Stimulated activated CD4-positive, alpha-beta T cell treated with anti-CD3 and anti-CD28 coated beads, Interleukin-1b, Interleukin-23, amount 100 ng/mL, for 48 hours (primary cell): Measurements from ENCODE around the gene GADD45GIP1.
"Not testable (repeated sequence)": the region's sequence is repeated elsewhere in the genome, so short reads cannot be mapped to it uniquely, and the experiment has no call there.

Experiments used
- DNase-seq: peaks from one replicate; pipeline ENCODE4 v3.0.0-alpha.2; 2020

The GADD45GIP1 gene

DNA sequence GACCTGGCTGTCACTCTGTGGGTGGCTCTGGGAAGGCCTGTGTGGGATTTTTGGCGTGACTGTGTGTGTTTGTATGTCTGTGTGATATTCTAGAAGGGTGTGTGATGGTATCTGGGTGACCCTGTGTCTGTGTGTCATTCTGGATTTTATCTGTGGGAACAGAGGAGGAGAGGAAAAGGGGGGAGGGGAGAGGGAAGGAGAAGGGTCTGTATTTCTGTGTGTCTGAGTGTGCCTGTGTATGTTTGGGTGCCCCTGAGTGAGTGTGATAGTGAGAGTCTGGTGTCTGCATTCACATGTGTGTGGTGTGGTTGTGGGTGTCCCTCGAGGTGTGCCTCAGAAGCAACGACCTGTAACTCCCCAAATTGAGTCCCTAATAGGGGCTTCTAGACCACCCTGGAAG, 30.2 kb upstream of the GADD45GIP1 start:
- DNase-seq, result no peak

DNA sequence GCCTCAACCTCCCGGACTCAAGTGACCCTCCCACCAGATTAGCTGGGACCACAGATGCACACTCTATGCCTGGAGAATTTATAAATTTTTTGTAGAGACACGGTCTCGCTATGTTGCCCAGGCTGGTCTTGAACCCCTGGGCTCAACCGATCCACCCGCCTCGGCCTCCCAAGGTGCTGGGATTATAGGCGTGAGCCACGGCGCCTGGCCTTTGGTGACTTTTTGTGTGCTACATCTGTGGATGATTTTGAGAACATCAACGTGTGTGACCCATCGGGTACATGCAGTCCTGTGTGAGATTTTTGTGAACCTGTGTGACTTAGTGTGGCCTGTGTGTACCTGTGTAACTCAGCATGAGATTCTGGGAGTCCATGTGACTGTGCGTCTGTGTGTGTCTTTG, 29.7 kb upstream of the GADD45GIP1 start:
- DNase-seq, result no peak

DNA sequence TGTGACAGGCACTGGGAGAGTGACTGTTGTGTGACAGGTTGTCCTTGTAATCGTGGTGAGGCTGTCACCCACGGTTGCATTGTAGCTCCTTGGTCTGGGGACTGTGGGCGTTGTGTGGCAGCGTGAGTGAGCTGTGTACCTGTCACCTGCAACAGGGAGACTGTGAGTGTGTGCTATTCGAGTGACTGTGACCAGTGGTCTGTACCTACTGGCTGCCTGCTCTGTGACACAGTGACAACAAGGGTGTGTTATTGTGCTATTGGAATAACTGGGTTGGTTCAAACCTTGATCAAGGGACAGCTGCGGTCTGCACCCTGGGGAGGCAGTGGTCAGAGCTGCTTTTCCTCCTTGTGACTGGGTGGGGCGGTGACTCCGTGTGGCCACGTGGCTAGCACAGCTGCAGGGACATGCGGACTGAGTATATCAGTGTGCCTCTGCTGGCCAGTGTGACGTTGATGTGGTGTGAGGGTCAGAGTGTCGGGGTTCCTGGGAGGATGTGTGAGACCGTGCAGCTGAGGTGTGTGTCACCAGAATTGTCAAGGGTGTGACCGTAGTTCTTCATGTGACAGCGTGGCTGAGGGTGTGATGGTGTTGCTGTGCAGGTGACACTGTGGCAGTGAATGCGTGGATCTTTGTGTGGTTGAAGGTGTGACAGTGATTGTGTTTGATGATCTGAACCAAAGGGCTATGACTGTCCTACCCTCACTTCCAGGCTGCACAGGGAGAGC, 28.2 kb upstream of the GADD45GIP1 start:
- DNase-seq, result no peak

DNA sequence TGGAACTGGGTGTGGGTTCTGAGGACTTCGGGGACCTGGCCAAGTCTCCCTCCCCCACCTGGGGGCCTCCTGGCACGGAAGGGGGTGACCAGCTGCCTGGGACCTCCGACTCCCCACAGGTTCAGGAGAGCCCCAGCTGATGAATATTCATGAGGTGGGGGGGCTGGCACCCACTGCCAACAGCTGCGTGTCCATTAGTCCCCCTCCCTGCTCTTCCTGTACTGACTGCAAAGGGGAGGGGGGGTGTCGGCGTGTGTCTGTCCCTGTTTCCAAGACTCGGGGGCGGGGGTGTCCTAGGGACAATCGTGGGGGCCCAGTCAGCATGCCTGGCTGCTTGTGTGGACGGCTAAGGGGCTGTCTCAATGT, 27.6 kb upstream of the GADD45GIP1 start:
- DNase-seq, result no peak

DNA sequence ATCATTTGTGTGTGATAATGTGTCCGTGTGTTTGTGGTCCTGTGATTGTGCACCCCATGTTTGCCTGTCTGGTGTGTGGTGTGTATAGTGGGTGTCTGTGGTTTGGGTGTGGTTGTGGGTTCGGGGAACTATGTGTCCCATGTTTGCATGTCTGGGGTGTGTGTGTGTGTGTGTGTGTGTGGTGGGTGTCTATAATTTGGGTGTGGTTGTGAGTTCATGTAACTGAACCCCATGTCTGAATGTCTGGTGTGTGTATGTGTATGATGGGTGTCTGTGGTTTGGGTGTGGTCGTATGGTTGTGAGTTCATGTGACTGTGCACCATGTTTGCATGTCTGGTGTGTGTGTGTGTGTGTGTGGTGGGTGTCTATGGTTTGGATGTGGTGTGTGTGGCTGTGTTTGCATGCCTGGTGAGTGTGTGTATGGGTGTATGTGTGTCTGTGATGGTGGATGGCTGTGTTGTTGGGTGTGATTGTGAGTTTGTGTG, 27.2 kb upstream of the GADD45GIP1 start:
- DNase-seq, result no peak

DNA sequence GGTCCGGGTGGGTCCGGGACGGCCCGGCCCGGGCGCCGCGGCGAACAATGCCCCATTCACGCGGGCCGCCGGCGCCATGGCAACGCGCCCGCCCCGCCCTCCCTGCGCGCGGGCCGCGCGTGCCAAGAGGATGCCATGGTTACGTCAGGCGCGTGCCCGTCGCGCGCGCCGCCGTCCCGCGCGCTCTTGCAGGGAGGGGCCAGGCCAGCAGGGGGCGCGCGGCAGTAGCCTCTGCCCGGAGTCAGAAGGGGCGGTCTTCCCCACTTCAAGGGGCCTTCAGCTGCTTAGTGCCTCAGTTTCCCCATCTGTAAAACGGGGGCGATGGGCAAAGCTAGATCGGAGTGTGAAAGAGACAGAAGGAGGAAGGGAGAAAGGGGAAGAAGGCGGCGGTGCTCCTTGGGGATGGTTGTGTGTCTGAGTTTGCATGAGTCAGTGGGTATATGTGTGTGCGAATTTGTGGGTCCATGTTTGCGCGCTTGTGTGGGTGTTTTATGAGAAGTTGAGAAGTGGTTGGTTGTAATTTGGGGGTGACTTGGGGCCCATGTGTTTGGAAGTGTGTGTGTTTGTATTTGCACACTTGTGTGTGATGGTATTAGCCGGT, 26.6 kb upstream of the GADD45GIP1 start:
- peak; percentile 78 for DNase-seq

DNA sequence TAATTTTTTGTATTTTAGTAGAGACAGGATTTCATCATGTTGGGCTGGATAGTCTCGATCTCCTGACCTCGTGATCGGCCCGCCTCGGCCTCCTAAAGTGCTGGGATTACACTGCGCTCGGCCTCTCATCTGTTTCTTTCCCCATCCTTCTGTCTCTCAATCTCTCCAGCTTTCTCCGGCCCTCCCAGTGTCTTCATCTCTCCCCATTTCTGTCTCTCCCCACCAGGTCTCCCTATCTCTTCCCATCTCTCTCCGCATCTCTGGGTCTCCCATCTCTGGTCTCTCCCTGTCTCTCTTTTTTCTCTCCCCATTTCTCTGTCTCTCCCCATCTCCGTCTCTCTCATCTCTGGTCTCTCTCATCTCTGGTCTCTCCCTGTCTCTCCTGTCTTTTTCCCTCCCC, 26.1 kb upstream of the GADD45GIP1 start:
- DNase-seq, result no peak

DNA sequence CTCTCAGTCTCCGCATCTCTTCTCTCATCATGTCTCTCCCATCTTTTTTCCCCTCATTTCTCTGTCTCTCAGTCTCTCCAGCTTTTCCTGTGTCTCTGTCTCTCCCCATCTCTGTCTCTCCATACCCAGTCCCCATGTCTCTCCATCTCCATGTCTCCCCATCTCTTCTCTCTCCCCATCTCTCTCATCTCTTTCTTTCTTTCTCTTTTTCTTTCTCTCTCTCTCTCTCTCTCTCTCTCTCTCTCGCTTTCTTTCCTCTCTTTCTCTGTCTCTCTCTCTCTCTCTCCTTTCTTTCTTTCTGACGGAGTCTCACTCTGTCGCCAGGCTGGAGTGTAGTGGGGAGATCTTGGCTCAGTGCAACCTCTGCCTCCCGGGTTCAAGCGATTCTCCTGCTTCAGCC, 25.6 kb upstream of the GADD45GIP1 start:
- no peak for DNase-seq

DNA sequence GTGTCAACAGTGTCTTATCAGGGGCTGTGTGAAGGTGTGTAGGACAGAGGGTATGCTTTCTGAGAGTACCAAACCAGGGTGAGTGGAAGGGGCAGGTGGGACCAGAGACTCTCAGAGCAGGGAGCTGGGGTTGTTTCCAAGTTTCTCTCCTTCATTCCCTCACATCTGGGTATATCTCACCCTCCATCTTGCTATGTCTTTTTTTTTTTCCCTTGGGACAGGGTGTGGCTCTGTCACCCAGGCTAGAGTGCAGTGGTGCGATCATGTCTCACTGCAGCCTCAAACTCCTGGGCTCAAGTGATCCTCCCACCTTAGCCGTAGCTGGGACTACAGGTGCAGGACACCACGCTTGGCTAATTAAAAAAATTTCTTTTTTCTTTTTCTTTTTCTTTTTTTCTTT, 23.0 kb upstream of the GADD45GIP1 start:
- DNase-seq, result no peak

DNA sequence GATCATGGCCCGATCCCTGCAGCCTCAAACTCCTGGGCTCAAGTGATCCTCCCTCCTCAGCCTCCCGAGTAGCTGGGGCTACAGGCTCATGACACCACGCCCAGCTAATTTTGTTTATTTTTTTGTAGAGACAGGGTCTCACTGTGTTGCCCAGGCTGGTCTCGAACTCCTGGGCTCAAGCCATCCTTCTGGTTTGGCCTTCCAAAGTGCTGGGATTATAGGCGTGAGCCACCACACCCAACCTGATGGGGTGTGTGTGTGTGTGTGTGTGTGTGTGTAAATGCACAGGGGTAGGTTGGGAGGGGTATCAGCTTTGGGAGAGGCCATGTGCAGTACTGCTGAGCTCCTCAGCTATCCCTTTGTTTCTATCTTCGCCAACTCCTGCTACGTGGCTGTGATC, 19.1 kb upstream of the GADD45GIP1 start:
- DNase-seq, result not testable (repeated sequence)

DNA sequence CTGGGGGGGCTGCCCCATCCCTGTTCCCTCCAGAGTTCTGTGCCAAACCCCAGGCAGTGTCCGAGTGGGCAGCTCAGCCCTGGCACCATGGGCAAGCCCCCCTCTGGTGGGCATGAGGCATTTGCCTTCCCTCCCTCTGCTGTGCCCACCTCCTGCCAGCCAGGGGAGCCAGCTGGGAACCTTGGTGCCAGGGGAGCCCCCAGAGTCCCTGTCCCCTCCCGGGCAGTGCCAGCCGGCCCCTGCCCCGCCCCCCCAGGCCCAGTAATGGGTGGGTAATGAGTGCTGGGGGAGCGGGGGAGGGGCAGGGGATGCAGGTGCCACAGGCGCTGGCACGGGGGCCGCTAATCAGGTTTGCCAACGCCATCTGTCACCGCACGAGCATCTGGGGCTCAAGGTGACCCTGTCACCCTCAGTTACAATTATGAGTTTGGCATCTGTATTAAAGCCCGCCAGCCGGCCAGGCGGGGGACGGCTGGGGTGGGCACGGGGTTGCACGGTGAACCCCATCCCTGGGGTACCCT, 18.3 kb upstream of the GADD45GIP1 start:
- no peak for DNase-seq

DNA sequence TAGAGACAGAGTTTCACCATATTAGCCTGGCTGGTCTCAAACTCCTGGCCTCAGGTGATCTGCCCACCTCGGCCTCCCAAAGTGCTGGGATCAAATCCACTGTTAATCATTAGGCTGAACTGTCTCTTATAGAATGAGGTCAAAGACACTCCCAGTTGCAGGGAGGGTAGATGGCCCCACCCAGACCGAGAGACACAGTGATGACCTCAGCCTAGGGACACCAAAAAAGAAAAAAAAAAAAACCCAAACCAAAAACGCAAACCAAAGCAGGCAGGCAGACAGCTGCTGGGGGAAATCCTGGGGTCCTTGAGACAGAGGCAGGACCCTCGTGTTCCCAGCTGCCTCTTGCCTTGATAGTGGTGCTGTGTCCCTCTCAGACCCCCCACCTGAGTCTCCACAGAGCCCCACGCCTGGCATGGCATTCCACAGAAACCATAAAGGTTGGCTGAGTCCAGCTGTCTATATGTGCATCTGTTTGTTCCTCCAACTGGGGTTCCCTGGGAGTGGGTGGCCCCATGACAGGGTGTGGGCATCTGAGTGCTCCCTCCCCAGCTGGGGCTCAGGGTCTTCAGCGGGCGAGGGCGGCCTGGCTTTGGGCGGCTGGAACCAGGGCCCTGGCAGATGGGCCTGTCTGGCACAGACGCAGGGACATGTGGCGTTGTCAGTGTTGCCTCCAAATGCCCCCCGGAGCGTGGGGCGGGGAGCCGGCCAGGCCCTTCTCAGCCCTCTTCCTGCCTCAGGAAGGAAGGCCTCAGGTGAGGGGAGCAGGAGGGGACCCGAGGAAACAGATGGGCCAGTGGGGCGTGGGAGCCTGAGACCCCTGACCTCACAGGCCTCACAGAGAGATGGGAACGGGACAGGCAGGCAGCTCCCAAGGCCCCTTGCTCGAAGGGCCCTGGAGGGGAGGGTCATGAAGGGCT, 17.5 kb upstream of the GADD45GIP1 start:
- no peak for DNase-seq

DNA sequence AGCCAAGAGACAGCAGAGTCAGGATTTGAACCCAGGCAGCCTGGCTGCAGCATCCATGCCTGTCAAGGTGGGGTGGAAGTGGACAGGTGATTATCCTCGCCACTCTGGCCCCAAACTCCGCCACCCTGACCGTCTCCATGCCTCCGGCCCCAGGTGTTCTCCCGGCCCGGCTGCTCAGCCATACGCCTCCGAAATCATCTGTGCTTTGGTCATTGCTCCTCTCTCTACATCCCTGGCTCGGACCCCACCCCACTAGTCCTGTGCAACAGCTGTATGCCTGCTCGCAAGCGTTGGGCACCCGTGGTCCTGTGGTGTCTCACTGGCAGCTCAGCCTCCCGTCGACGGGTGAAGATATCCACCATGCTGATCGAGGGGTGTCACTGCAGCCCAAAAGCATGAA, 16.2 kb upstream of the GADD45GIP1 start:
- no peak for DNase-seq

DNA sequence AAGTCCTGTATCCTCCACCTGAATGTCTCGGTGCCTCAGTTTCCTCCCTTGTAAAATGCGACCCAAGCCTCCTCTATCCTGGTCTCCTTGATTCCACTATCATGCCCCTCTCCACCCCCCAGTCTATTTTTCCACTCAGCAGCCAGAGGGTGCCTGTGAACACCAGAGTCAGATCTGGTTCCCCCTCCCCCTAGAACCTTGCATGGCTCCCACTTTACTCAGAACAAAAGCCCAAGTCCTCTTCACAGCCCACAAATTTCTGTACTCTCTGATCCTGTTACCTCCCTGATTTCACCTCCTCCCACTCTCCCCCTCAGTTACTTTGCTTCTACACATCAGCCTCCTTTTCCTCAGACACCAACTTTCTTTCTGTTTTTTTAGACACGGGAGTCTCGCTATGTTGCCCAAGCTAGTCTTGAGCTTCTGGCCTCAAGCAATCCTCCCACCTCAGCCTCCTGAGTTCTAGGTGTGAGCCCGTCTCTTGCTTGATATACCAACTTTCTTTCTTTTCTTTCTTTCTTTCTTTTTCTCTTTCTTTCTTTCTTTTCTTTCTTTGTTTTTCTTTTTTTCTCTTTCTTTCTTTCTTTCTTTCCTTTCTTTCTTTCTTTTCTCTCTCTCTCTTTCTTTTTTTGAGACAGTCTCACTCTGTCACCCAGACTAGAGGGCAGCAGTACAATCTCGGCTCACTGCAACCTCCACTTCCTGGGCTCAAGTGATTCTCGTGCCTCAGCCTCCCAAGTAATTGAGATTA, 13.2 kb upstream of the GADD45GIP1 start:
- no peak for DNase-seq

DNA sequence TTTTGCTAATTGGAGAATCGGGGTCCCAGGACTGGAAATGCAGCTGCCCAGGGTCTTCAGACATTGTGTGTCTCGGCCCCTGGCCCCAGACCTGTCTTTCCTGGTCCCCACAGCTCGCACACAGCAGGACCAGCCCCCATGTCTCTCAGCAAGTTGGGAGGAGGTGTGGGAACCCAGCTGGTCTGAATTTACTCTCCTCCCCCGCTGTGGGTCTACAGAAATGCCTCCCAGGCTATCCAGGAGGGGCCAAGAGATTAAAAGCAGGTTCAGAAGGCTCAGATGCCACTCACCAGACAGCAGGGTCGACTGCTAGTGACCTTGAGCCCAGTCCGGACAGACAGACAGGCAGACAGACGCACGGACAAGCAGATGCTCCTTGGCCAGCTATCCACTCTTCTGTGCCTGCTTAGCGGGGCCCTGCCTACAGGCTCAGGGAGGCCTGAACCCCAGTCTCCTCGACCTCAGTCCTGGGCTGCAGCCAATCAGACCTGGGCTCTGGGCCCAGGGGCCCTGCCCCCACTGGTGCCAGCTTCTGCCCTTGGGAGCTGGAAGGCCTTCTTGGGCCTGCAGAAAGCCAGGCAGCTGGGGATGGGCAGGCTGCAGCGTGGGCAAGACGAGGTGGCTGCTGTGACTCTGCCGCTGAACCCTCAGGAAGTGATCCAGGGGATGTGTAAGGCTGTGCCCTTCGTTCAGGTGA, 12.4 kb upstream of the GADD45GIP1 start, which contains the start of gene DAND5:
Gene DAND5, plus strand, starts transcription at position 285 of the 697 bp plus-strand sequence. Its CDS starts 85 bp downstream, at position 370.
- DNase-seq, result no peak

DNA sequence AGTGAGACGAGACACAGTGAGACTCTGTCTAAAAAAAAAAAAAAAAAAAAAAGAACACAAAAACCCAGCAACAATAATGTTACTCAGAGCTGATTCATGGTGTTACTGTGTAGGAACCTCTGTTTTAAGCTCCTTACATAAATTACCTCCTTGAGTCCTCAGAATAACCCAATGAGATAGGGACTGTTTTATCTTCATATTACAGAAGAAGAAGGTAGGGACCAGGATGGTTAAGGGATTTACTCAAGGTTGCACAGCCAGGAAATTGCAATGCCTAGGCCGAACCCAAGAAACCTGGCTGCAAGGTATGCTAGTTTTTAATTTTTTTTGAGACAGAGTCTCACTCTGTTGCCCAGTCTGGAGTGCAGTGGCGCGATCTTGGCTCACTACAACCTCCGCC, 10.9 kb upstream of the GADD45GIP1 start:
- DNase-seq, result no peak

DNA sequence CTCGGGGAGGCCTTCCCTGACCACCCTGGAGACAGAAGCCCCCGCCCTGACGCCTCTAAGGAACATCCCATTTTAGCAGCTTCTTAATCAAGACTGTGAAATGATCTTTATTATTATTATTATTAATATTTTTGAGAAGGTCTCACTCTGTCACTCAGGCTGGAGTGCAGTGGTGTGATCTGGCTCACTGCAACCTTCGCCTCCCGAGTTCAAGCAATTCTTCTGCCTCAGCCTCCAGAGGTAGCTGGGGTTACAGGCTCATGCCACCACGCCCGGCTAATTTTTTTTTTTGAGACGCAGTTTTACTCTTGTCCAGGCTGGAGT, 8.8 kb upstream of the GADD45GIP1 start:
- DNase-seq, result no peak

DNA sequence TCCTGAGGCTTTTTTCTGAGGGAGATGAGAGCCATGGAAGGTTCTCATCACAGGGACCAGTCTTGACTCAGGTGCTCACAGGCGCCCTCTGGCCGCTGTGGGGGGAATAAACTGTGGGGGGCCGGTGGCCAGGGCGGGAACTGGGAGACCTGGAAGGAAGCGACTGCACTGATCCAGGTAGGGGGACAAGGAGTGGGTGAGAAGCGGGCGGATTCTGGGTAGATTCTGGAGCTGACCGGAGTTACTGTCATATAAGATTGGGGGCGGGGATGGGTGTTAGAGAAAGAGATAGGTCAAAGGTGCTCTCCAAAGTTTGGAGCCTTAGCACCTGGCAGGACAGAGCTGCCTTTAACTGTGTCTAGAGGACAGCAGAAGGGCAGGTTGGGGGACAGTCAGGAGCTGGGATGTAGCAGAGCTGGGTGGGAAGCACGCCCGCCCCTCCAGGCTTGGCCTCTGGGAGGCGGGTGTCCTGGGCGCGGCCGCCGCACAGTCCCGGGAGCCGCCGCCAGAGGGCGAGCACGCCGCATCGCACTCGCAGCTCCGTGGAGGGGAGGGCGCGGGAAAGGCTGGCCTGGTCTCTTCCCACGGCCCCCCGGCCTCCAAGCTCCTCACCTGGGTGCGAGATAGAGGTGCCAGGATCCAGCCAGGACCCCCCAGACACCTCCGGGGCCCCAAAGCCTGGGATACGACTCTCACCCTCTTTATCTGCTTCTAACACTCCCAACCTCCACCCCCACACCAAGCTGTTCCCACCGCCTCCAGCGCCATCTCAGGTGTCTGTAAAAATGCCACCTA, 8.2 kb upstream of the GADD45GIP1 start:
- peak; percentile 87 for DNase-seq

DNA sequence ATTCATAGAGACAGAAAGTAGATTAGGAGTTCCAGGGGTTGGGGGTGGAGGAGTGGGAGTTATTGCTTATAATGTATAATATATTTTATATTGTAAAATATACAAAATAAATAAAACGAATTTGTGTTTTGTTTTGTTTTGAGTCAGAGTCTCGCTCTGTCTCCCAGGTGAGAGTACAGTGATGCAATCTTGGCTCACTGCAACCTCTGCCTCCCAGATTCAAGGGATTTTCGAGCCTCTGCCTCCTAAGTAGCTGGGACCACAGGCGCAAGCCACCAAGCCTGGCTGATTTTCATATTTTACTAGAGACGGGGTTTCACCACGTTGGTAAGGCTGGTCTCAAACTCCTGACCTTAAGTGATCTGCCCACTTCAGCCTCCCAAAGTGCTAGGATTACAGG, 2.5 kb upstream of the GADD45GIP1 start:
- DNase-seq, result no peak

DNA sequence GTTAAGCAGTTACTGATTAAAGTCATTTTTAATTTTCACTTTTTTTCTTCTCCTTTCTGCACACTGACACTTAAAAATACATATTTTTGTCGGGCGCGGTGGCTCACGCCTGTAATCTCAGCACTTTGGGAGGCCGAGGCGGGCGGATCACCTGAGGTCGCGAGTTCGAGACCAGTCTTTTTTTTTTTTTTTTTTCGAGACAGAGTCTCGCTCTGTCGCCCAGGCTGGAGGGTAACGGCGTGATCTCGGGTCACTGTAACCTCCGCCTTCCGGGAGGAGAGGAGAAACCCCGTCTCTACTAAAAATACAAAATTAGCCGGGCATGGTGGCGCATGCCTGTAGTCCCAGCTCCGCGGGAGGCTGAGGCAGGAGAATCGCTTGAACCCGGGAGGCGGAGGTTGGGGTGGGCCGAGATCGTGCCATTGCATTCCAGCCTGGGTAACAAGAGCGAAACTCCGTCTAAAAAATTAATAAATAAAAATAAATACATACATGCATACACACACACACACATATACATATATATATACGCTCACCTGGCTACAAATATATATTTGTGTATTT, 448 bp upstream of the GADD45GIP1 start:
- DNase-seq, result not testable (repeated sequence)

DNA sequence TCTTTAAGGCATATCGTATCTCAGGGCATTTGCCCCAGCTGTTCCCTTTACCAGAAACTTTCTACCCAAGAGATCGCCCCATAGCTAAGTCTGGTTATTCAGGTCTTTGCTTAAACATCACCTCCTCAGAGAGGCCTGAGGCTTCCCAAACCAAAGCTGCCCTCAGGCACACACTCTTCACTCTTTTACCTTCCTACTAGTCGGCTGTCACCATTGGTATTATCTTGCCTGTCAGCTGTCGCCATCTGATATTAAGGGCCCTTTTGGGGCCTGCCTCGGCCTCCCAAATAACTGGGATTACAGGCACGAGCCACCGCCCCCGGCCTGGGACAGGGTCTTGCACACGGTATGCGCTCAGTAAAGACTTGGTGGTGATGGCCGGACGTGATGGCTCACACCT, 1.0 kb downstream of the GADD45GIP1 start:
- DNase-seq, result no peak
